ENCODE measurements around the gene PNMA6E. TPM values are rescaled to one million over a fixed set of nuclear protein-coding genes. Genes with fewer than 3 reads are reported as not detected.

PNMA6E gene
- total and polyA plus RNA-seq, 2 experiments from 2014 or later = not detected

DNA sequence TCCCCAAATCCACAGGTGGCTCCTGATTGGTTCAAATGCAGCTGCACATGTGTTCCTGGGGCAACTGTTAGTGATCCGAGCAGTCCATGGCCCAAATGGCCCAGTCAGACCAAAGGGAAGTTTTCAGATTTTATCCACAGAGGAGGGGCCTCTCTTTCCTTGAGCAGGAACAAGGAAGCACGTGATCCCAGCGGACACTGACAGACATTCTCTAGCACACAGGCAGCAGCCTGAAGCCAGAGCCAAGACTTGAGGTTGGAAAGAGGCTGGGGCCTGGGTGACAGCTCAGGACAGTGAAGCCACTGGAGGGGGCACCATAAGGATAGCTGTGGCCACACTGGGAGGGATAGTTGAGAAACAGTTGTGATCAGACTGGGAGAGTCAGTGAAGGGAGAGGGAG lies 6.6 kb upstream of the PNMA6E start:
- Histone ChIP-seq H3K9me2 (ENCODE audit: insufficient read depth) (no peaks in the 10 kb centered on the region), H3K27ac (ENCODE audit: low read depth) (no peak overlapping the region), H3F3A (replicated peaks; ENCODE audit: low read depth) (no peaks in the 10 kb centered on the region), H3K4me2 (no peak overlapping the region), H2AFZ (no peak overlapping the region), H3K36me3 (ENCODE audit: insufficient read depth) (no peaks in the 10 kb centered on the region), H3K27me3 (ENCODE audit: insufficient read depth) (peaks cover 19% of the 10 kb centered on the region; the same call in 1 of the 2 replicates), H3K79me2 (replicated peaks; ENCODE audit: insufficient read depth) (no peaks in the 10 kb centered on the region), H4K20me1 (replicated peaks; ENCODE audit: insufficient read depth) (no peaks in the 10 kb centered on the region), H3K4me1 (ENCODE audit: insufficient read depth) (no peaks in the 10 kb centered on the region), H3K4me3 (no peak overlapping the region)
- no peak for ATAC-seq
- Mint-ChIP-seq H3K4me1 (peaks cover 8% of the 10 kb centered on the region), H3K36me3 (ENCODE audit: low read depth) (no peaks in the 10 kb centered on the region), H3K27me3 (ENCODE audit: insufficient read depth, low read depth, poor library complexity) (peaks cover 20% of the 10 kb centered on the region), H3K27ac (no peak overlapping the region), H3K4me3 (no peak overlapping the region), H3K9me3 (no peaks in the 10 kb centered on the region; the same call in 2 of the 3 replicates)
- no peak for TF ChIP-seq EZH2phosphoT487 (IDR thresholded peaks at IDR 0.05; ENCODE audit: unreplicated experiment)
- no peak for TF ChIP-seq STAT1 (IDR thresholded peaks at IDR 0.05; ENCODE audit: unreplicated experiment)
- no peak for DNase-seq (ENCODE audit: low spot score)

GRCh38 chrX:153406903-153407302 lies 5.8 kb upstream of the PNMA6E start:
- Mint-ChIP-seq H3K9me3 (no peaks in the 10 kb centered on the region; the same call in 1 of the 3 replicates), H3K27ac (no peak overlapping the region)
- TF ChIP-seq STAT1 (IDR thresholded peaks at IDR 0.05; ENCODE audit: unreplicated experiment) = no peak
- no peak for TF ChIP-seq EZH2phosphoT487 (IDR thresholded peaks at IDR 0.05; ENCODE audit: unreplicated experiment)
- TF ChIP-seq, protein P1, sequence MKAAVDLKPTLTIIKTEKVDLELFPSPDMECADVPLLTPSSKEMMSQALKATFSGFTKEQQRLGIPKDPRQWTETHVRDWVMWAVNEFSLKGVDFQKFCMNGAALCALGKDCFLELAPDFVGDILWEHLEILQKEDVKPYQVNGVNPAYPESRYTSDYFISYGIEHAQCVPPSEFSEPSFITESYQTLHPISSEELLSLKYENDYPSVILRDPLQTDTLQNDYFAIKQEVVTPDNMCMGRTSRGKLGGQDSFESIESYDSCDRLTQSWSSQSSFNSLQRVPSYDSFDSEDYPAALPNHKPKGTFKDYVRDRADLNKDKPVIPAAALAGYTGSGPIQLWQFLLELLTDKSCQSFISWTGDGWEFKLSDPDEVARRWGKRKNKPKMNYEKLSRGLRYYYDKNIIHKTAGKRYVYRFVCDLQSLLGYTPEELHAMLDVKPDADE (IDR thresholded peaks at IDR 0.05) = no peak
- TF ChIP-seq, protein P2, sequence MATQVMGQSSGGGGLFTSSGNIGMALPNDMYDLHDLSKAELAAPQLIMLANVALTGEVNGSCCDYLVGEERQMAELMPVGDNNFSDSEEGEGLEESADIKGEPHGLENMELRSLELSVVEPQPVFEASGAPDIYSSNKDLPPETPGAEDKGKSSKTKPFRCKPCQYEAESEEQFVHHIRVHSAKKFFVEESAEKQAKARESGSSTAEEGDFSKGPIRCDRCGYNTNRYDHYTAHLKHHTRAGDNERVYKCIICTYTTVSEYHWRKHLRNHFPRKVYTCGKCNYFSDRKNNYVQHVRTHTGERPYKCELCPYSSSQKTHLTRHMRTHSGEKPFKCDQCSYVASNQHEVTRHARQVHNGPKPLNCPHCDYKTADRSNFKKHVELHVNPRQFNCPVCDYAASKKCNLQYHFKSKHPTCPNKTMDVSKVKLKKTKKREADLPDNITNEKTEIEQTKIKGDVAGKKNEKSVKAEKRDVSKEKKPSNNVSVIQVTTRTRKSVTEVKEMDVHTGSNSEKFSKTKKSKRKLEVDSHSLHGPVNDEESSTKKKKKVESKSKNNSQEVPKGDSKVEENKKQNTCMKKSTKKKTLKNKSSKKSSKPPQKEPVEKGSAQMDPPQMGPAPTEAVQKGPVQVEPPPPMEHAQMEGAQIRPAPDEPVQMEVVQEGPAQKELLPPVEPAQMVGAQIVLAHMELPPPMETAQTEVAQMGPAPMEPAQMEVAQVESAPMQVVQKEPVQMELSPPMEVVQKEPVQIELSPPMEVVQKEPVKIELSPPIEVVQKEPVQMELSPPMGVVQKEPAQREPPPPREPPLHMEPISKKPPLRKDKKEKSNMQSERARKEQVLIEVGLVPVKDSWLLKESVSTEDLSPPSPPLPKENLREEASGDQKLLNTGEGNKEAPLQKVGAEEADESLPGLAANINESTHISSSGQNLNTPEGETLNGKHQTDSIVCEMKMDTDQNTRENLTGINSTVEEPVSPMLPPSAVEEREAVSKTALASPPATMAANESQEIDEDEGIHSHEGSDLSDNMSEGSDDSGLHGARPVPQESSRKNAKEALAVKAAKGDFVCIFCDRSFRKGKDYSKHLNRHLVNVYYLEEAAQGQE (IDR thresholded peaks at IDR 0.05; ENCODE audit: unreplicated experiment) = no peak
- no peak for TF ChIP-seq ZNF462 (CRISPR knock-in tag; IDR thresholded peaks at IDR 0.05)
- TF ChIP-seq ZNF331 (CRISPR knock-in tag; IDR thresholded peaks at IDR 0.05; ENCODE audit: low read depth) = no peak
- TF ChIP-seq ZNF114 (CRISPR knock-in tag; IDR thresholded peaks at IDR 0.05) = no peak
- TF ChIP-seq, protein P3, sequence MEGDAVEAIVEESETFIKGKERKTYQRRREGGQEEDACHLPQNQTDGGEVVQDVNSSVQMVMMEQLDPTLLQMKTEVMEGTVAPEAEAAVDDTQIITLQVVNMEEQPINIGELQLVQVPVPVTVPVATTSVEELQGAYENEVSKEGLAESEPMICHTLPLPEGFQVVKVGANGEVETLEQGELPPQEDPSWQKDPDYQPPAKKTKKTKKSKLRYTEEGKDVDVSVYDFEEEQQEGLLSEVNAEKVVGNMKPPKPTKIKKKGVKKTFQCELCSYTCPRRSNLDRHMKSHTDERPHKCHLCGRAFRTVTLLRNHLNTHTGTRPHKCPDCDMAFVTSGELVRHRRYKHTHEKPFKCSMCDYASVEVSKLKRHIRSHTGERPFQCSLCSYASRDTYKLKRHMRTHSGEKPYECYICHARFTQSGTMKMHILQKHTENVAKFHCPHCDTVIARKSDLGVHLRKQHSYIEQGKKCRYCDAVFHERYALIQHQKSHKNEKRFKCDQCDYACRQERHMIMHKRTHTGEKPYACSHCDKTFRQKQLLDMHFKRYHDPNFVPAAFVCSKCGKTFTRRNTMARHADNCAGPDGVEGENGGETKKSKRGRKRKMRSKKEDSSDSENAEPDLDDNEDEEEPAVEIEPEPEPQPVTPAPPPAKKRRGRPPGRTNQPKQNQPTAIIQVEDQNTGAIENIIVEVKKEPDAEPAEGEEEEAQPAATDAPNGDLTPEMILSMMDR (conservative IDR thresholded peaks at IDR 0.05; ENCODE audit: low read depth in 2 of 2) = no peak
- no peak for TF ChIP-seq CREB1 (CRISPR knock-in tag; IDR thresholded peaks at IDR 0.05; ENCODE audit: low read depth)

More at GRCh38 chrX:153406903-153407302, 5.8 kb upstream of the PNMA6E start:
- DNase-seq (ENCODE audit: low spot score) (no peak), ATAC-seq (no peak)
- H3K4me1 Mint-ChIP-seq = peaks cover 6% of the 10 kb centered on the region; the same call in 2 of the 3 replicates
- Histone ChIP-seq H3K9me2 (ENCODE audit: insufficient read depth) (no peaks in the 10 kb centered on the region), H3K36me3 (ENCODE audit: insufficient read depth) (no peaks in the 10 kb centered on the region), H3K4me1 (ENCODE audit: insufficient read depth) (no peaks in the 10 kb centered on the region), H3K4me2 (no peak overlapping the region), H2AFZ (no peak overlapping the region), H3K79me2 (replicated peaks; ENCODE audit: insufficient read depth) (no peaks in the 10 kb centered on the region), H3K27ac (ENCODE audit: low read depth) (no peak overlapping the region), H4K20me1 (replicated peaks; ENCODE audit: insufficient read depth) (no peaks in the 10 kb centered on the region), H3K27me3 (ENCODE audit: insufficient read depth) (peaks cover 12% of the 10 kb centered on the region; the same call in 1 of the 2 replicates), H3F3A (replicated peaks; ENCODE audit: low read depth) (no peaks in the 10 kb centered on the region), H3K4me3 (no peak overlapping the region)
- H3K4me3 Mint-ChIP-seq = no peak overlapping the region
- H3K36me3 Mint-ChIP-seq (ENCODE audit: low read depth) = no peaks in the 10 kb centered on the region
- H3K27me3 Mint-ChIP-seq (ENCODE audit: insufficient read depth, low read depth, poor library complexity) = peaks cover 17% of the 10 kb centered on the region
